Liver (tissue), 3 donors: ENCODE results near the gene KLHDC9.

Experiments used
- FOXA1 ChIP-seq: IDR thresholded peaks from 2 replicates; pipeline ENCODE4 v1.6.1; 2016; ENCODE audit warnings: antibody characterized with exemption
- FOXA2 ChIP-seq: IDR thresholded peaks from 2 replicates; pipeline ENCODE4 v1.6.1; 2016; ENCODE audit warnings: antibody characterized with exemption
- GABPA ChIP-seq, 2 donors: IDR thresholded peaks in 1 of 2; conservative IDR thresholded peaks in 1 of 2; 2 replicates each; pipeline ENCODE4 v1.6.1; 2016; ENCODE audit warnings: antibody characterized with exemption in 2 of 2, mild to moderate bottlenecking in 1 of 2, moderate library complexity in 1 of 2
- JUND ChIP-seq, 2 donors: IDR thresholded peaks; 2 replicates each; pipeline ENCODE4 v1.6.1; 2016; ENCODE audit warnings: antibody characterized with exemption in 2 of 2
- RAD21 ChIP-seq, 2 donors: IDR thresholded peaks; 2 replicates each; pipeline ENCODE4 v1.6.1; 2016; ENCODE audit warnings: antibody characterized with exemption in 2 of 2, mild to moderate bottlenecking in 2 of 2
- RXRA ChIP-seq, 2 donors: IDR thresholded peaks; 2 replicates each; pipeline ENCODE4 v1.6.1; 2017 to 2018; ENCODE audit warnings: antibody characterized with exemption in 2 of 2, mild to moderate bottlenecking in 1 of 2
- SP1 ChIP-seq: IDR thresholded peaks from 2 replicates; pipeline ENCODE4 v1.6.1; 2018; ENCODE audit warnings: antibody characterized with exemption, mild to moderate bottlenecking
- TAF1 ChIP-seq: conservative IDR thresholded peaks from 2 replicates; pipeline ENCODE4 v1.6.1; 2016; ENCODE audit warnings: antibody characterized with exemption, mild to moderate bottlenecking
- YY1 ChIP-seq: IDR thresholded peaks from 2 replicates; pipeline ENCODE4 v1.6.1; 2016; ENCODE audit warnings: antibody characterized with exemption, mild to moderate bottlenecking
- ZBTB33 ChIP-seq: IDR thresholded peaks from 2 replicates; pipeline ENCODE4 v1.6.1; 2016; ENCODE audit warnings: antibody characterized with exemption
- TF ChIP-seq, protein P1 (sequence below): fragments of 150-350 bp; IDR thresholded peaks from 2 replicates; pipeline ENCODE4 v1.5.1; 2017; ENCODE audit warnings: improper control_type of control experiment, low read depth, low read length; ENCODE audit not compliant: missing input control
- donor health status: healthy.
- donor health status: healthy.

GRCh38 chr1:161128591-161129420 is 30.6 kb downstream of the KLHDC9 start:
- TF ChIP-seq, protein P1, sequence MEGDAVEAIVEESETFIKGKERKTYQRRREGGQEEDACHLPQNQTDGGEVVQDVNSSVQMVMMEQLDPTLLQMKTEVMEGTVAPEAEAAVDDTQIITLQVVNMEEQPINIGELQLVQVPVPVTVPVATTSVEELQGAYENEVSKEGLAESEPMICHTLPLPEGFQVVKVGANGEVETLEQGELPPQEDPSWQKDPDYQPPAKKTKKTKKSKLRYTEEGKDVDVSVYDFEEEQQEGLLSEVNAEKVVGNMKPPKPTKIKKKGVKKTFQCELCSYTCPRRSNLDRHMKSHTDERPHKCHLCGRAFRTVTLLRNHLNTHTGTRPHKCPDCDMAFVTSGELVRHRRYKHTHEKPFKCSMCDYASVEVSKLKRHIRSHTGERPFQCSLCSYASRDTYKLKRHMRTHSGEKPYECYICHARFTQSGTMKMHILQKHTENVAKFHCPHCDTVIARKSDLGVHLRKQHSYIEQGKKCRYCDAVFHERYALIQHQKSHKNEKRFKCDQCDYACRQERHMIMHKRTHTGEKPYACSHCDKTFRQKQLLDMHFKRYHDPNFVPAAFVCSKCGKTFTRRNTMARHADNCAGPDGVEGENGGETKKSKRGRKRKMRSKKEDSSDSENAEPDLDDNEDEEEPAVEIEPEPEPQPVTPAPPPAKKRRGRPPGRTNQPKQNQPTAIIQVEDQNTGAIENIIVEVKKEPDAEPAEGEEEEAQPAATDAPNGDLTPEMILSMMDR: no peak
- TF ChIP-seq YY1 (no peak), FOXA2 (no peak), GABPA (IDR thresholded peaks at IDR 0.05 in 1 of 2, conservative IDR thresholded peaks at IDR 0.05 in 1 of 2) (no peak), TAF1 (no peak), RXRA (IDR thresholded peaks at IDR 0.05) (no peak), JUND (IDR thresholded peaks at IDR 0.05) (no peak), ZBTB33 (no peak), FOXA1 (no peak), RAD21 (IDR thresholded peaks at IDR 0.05) (no peak), SP1 (no peak)
